Natural killer cell (primary cell): Measurements from ENCODE around the gene PRSS56. TPM values are rescaled to one million over a fixed set of nuclear protein-coding genes. Genes with fewer than 3 reads are reported as not detected.

Experiments used
- ATAC-seq, 3 donors: fragments of 150-1000 bp in 2 of 3; fragments of 200-7000 bp in 1 of 3; cut with Tn5 transposase; 1 replicate in 1 of 3; 2 replicates in 2 of 3; pipeline ENCODE4 v1.10.0; 2021; ENCODE audit warnings: mild to moderate bottlenecking in 2 of 3, moderate library complexity in 2 of 3
- DNase-seq, 2 donors: peaks; one replicate each; pipeline versions ENCODE4 v3.0.0 to v3.0.0-alpha.2; 2013 to 2021; ENCODE audit warnings: mixed read lengths in 1 of 2
- H3K27ac ChIP-seq: one replicate; pipeline ENCODE4 v1.5.1; 2013; ENCODE audit warnings: mild to moderate bottlenecking, low read length
- H3K27me3 ChIP-seq: one replicate; pipeline ENCODE4 v1.6.1; 2013; ENCODE audit warnings: low read length; ENCODE audit not compliant: control insufficient read depth, insufficient read depth
- H3K36me3 ChIP-seq: one replicate; pipeline ENCODE4 v1.6.1; 2013; ENCODE audit warnings: low read length; ENCODE audit not compliant: control insufficient read depth, insufficient read depth
- H3K4me1 ChIP-seq: one replicate; pipeline ENCODE4 v1.6.1; 2013; ENCODE audit warnings: low read length; ENCODE audit not compliant: control insufficient read depth, insufficient read depth
- H3K4me3 ChIP-seq: one replicate; pipeline ENCODE4 v1.5.1; 2013; ENCODE audit warnings: low read length
- H3K9me3 ChIP-seq: one replicate; pipeline ENCODE4 v1.6.1; 2013; ENCODE audit warnings: low read length; ENCODE audit not compliant: control insufficient read depth, insufficient read depth
- H3K27ac Mint-ChIP-seq, 2 donors: one replicate each; pipeline ENCODE4 v1.8.0; 2022; ENCODE audit warnings: mild to moderate bottlenecking in 2 of 2, mixed read lengths in 2 of 2, moderate library complexity in 1 of 2
- H3K27me3 Mint-ChIP-seq, 2 donors: one replicate each; pipeline ENCODE4 v1.8.0; 2022; ENCODE audit warnings: low read depth in 2 of 2, mixed read lengths in 2 of 2
- H3K36me3 Mint-ChIP-seq: one replicate; pipeline ENCODE4 v1.8.0; 2022; ENCODE audit warnings: mixed read lengths
- H3K4me1 Mint-ChIP-seq, 2 donors: one replicate each; pipeline ENCODE4 v1.8.0; 2022; ENCODE audit warnings: mixed read lengths in 2 of 2
- H3K4me3 Mint-ChIP-seq: one replicate; pipeline ENCODE4 v1.8.0; 2022; ENCODE audit warnings: mild to moderate bottlenecking, moderate library complexity, mixed read lengths
- H3K9me3 Mint-ChIP-seq, 2 donors: one replicate each; pipeline ENCODE4 v1.8.0; 2022; ENCODE audit warnings: mixed read lengths in 2 of 2
- WGBS: methylation state at CpG from one replicate; pipeline ENCODE4 v1.1.7; 2013; ENCODE audit warnings: missing lambda C conversion rate; ENCODE audit not compliant: insufficient coverage; 5-methylcytosine and 5-hydroxymethylcytosine counted together
- intact Hi-C: fragments of 100-400 bp; cut with micrococcal nuclease; formaldehyde crosslinking; loops from one replicate; pipeline ENCODE4 v1.14.2; 2022
- total RNA-seq, 4 donors: library from RNA; stranded (reverse); fragments of 120-200 nt in 1 of 4; gene quantifications; one replicate each; pipeline versions ENCODE4 v1.2.3 to v1.2.4, GENCODE V29; 2013 to 2022
- TF ChIP-seq, protein P1 (sequence below): fragments of 200-600 bp; IDR thresholded peaks from one replicate; pipeline ENCODE4 v1.8.0; 2022; ENCODE audit warnings: antibody characterized with exemption

PRSS56 gene
- total RNA-seq, 3 donors from 2014 or later (not counting 1 experiment from before 2014, with no cell fraction given), result not detected

DNA sequence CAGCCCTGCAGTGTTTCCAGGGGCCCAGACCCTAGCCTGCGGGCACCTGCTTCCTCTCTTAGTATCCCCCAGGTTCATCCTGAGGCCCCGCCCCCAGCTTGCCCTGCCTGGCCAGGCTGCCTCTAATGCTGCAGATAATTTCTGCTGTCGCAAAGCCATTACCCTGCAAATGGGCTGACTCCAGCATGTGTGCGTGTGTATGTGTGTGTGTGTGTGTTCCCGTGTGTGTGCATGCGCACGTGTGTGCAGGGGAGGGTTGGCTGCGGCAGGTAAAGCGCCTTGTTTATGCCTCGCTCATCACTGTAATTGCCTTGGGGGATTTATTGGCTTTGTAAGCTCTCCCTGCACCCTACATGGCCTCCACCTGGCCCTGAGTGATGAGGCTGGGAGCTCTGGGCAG, 7.6 kb upstream of the PRSS56 start:
- Mint-ChIP-seq H3K27ac (no peak overlapping the region), H3K36me3 (no peaks in the 10 kb centered on the region), H3K4me1 (no peaks in the 10 kb centered on the region), H3K4me3 (no peak overlapping the region), H3K27me3 (peaks cover 12 to 16% of the 10 kb centered on the region in 2 donors), H3K9me3 (no peaks in the 10 kb centered on the region)
- H3K27me3 ChIP-seq, result no peaks in the 10 kb centered on the region
- 95% methylated on average over 10 of the region's 10 CpGs for WGBS
- H3K4me3 ChIP-seq, result no peak overlapping the region
- ATAC-seq, result no peak
- DNase-seq, result no peak
- no peaks in the 10 kb centered on the region for H3K4me1 ChIP-seq
- TF ChIP-seq, protein P1, sequence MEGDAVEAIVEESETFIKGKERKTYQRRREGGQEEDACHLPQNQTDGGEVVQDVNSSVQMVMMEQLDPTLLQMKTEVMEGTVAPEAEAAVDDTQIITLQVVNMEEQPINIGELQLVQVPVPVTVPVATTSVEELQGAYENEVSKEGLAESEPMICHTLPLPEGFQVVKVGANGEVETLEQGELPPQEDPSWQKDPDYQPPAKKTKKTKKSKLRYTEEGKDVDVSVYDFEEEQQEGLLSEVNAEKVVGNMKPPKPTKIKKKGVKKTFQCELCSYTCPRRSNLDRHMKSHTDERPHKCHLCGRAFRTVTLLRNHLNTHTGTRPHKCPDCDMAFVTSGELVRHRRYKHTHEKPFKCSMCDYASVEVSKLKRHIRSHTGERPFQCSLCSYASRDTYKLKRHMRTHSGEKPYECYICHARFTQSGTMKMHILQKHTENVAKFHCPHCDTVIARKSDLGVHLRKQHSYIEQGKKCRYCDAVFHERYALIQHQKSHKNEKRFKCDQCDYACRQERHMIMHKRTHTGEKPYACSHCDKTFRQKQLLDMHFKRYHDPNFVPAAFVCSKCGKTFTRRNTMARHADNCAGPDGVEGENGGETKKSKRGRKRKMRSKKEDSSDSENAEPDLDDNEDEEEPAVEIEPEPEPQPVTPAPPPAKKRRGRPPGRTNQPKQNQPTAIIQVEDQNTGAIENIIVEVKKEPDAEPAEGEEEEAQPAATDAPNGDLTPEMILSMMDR, result no peak
- intact Hi-C loops, result no loop called here
- H3K9me3 ChIP-seq, result no peaks in the 10 kb centered on the region
- H3K36me3 ChIP-seq, result no peaks in the 10 kb centered on the region
- H3K27ac ChIP-seq, result no peak overlapping the region

DNA sequence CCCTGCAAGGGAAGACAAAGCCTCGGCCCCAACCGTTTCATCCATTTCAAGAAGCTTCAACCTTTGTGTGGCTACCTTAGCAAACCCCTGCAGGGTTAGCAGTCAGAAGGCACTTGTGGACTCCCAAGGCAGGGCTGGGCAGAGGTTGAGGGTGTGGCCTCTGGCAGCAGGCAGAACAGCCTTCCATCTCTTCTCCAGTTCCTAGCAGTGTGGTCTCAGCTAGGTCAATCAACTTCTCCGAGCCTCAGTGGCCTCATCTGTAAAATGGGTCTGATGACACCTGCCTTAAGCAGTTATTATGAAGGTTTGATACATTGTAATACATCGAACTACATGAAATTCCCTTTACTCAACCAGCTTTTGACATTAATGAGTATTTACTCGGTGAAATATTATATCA, 6.8 kb upstream of the PRSS56 start:
- no peak overlapping the region for H3K4me3 Mint-ChIP-seq
- DNase-seq (no peak), ATAC-seq (no peak)
- H3K27ac ChIP-seq, result no peak overlapping the region
- H3K27me3 Mint-ChIP-seq, result peaks cover 12 to 16% of the 10 kb centered on the region in 2 donors
- no peaks in the 10 kb centered on the region for H3K27me3 ChIP-seq
- H3K27ac Mint-ChIP-seq, result no peak overlapping the region
- no peaks in the 10 kb centered on the region for H3K36me3 Mint-ChIP-seq
- H3K9me3 Mint-ChIP-seq, result no peaks in the 10 kb centered on the region
- TF ChIP-seq, protein P1, result no peak
- H3K36me3 ChIP-seq, result no peaks in the 10 kb centered on the region
- intact Hi-C loops, result no loop called here
- H3K4me3 ChIP-seq, result no peak overlapping the region
- WGBS, result 91% methylated on average over 3 of the region's 5 CpGs
- H3K9me3 ChIP-seq, result no peaks in the 10 kb centered on the region
- H3K4me1 ChIP-seq, result no peaks in the 10 kb centered on the region
- no peaks in the 10 kb centered on the region for H3K4me1 Mint-ChIP-seq

DNA sequence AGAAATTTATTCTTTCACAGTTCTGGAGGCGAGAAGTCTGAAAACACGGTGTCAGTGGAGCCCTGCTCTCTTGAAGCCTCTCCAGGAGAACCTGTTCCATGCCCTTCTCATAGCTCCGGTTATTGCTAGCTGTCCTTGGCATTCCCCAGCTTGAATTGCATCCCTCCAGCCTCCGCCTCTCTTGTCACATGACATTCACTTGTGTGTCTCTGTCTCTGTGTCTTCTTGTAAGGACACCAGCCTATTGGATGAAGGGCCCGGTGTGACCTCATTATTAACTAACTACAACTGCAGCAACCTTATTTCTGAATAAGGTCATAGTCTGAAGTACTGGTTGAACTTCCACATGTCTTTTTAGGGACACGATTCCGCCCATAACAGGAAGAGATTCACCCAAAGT, 4.5 kb upstream of the PRSS56 start:
- WGBS, result 87% methylated on average over 7 of the region's 7 CpGs
- TF ChIP-seq, protein P1, result no peak
- no peak for DNase-seq
- Mint-ChIP-seq H3K9me3 (no peaks in the 10 kb centered on the region), H3K36me3 (no peaks in the 10 kb centered on the region), H3K4me3 (no peak overlapping the region), H3K27me3 (peaks cover 12 to 15% of the 10 kb centered on the region in 2 donors), H3K4me1 (no peaks in the 10 kb centered on the region), H3K27ac (no peak overlapping the region)
- Histone ChIP-seq H3K9me3 (no peaks in the 10 kb centered on the region), H3K4me1 (no peaks in the 10 kb centered on the region), H3K4me3 (no peak overlapping the region), H3K36me3 (no peaks in the 10 kb centered on the region), H3K27me3 (no peaks in the 10 kb centered on the region), H3K27ac (no peak overlapping the region)
- ATAC-seq, result no peak
- intact Hi-C loops, result no loop called here

DNA sequence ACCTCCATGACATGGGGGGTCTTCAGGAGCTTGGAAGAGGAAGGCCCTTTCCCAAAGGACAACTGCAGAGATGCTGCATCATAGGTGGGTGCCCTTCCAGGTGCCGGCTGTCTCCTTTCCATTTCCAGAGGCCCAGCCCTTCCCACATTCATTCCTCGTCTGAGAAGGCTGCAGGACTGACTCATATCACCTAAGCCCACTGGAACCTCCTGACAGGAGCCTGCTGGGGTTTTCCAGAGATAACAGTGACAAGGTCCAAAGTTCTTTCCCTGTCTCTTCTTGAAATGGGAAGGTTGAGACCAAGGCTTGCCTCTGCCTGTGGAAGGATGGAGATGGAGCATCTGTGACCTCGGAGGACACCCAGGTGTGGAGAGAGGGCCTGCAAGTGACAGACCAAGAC, 3.6 kb upstream of the PRSS56 start:
- H3K36me3 Mint-ChIP-seq, result no peaks in the 10 kb centered on the region
- intact Hi-C loops, result no loop called here
- no peak overlapping the region for H3K4me3 Mint-ChIP-seq
- H3K4me3 ChIP-seq, result no peak overlapping the region
- H3K36me3 ChIP-seq, result no peaks in the 10 kb centered on the region
- TF ChIP-seq, protein P1, result no peak
- no peak overlapping the region for H3K27ac Mint-ChIP-seq
- ATAC-seq (no peak), DNase-seq (no peak)
- no peaks in the 10 kb centered on the region for H3K9me3 ChIP-seq
- WGBS, result 85% methylated on average over 2 of the region's 3 CpGs
- peaks cover 0 to 3% of the 10 kb centered on the region in 2 donors for H3K4me1 Mint-ChIP-seq
- peaks cover 2% of the 10 kb centered on the region for H3K4me1 ChIP-seq
- peaks cover 12 to 20% of the 10 kb centered on the region in 2 donors for H3K27me3 Mint-ChIP-seq
- no peaks in the 10 kb centered on the region for H3K9me3 Mint-ChIP-seq
- H3K27ac ChIP-seq, result no peak overlapping the region
- H3K27me3 ChIP-seq, result no peaks in the 10 kb centered on the region
